Fibroblast of upper back skin (primary cell): ENCODE results near the gene REPS2.

Source experiments
- DNase-seq: peaks from one replicate; pipeline ENCODE4 v3.0.0-alpha.2; 2013

The REPS2 gene

GRCh38 chrX:17098516-17099247 is 152.2 kb downstream of the REPS2 start:
- no peak for DNase-seq

GRCh38 chrX:17104433-17104832 is 158.0 kb downstream of the REPS2 start:
- no peak for DNase-seq

GRCh38 chrX:17120816-17121215 is 174.4 kb downstream of the REPS2 start:
- no peak for DNase-seq

- DNase-seq = no peak
Measured at GRCh38 chrX:17154001-17154400, 207.5 kb downstream of the REPS2 start.

- no peak for DNase-seq
Measured at GRCh38 chrX:17160975-17161374, 214.5 kb downstream of the REPS2 start.

GRCh38 chrX:17161991-17162390 is 215.5 kb downstream of the REPS2 start:
- no peak for DNase-seq

GRCh38 chrX:17164079-17164478 is 217.6 kb downstream of the REPS2 start:
- no peak for DNase-seq

- DNase-seq = no peak
Measured at GRCh38 chrX:17164941-17165340, 218.5 kb downstream of the REPS2 start.

- no peak for DNase-seq
Measured at GRCh38 chrX:17167915-17168314, 221.5 kb downstream of the REPS2 start.

GRCh38 chrX:17170973-17171372 is 224.5 kb downstream of the REPS2 start:
- no peak for DNase-seq

GRCh38 chrX:17174671-17175070 is 228.2 kb downstream of the REPS2 start:
- DNase-seq = peak; percentile 7

GRCh38 chrX:17182317-17182716 is 235.9 kb downstream of the REPS2 start:
- DNase-seq = no peak

- no peak for DNase-seq
Measured at GRCh38 chrX:17183566-17183965, 237.1 kb downstream of the REPS2 start.

- DNase-seq = peak; percentile 44
Measured at GRCh38 chrX:17185431-17185830, 239.0 kb downstream of the REPS2 start.

- DNase-seq = no peak
Measured at GRCh38 chrX:17187136-17187756, 240.8 kb downstream of the REPS2 start.

- no peak for DNase-seq
Measured at GRCh38 chrX:17192106-17192505, 245.6 kb downstream of the REPS2 start.
